Liver (tissue), 2 donors: ENCODE measurements around the gene IFNGR1.

ENCODE experiments used
- FOXA1 ChIP-seq: IDR thresholded peaks from 2 replicates; pipeline ENCODE4 v1.6.1; 2016; ENCODE audit warnings: antibody characterized with exemption
- TF ChIP-seq, protein P1 (sequence below): fragments of 150-350 bp; IDR thresholded peaks from 2 replicates; pipeline ENCODE4 v1.5.1; 2017; ENCODE audit warnings: improper control_type of control experiment, low read depth, low read length; ENCODE audit not compliant: missing input control
- TF ChIP-seq, protein P2 (sequence below): IDR thresholded peaks from 2 replicates; pipeline ENCODE4 v1.6.1; 2016; ENCODE audit warnings: antibody characterized with exemption, mild to moderate bottlenecking
- donor health status: healthy.

DNA sequence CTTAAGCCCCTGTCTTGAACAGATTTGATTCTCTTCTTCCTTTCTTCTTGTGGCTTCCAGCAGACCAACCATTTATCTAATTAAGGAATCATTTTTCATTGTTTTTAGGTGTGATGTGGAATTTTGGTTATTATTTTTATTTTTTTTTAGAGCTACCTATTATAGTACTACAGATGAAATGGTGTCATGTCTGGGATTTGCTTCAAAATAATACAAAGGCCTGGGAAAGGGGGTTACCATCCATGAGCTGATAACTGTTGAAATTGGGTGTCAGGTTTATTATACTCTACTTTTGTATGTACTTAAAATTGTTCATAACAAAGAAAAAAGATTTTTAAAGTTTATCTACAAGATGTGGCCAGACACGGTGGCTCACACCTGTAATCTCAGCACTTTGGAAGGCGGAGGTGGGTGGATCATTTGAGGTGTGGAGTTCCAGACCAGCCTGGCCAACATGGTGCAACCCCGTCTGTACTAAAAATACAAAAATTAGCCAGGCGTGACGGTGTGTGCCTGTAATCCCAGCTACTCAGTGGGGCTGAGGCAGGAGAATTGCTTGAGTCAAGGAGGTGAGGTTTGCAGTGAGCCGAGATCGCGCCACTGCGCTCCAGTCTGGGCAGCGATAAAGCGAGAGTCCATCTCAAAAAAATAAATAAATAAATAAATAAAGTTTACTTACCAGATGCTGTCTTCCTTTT, 46.3 kb downstream of the IFNGR1 start:
- TF ChIP-seq, protein P1, sequence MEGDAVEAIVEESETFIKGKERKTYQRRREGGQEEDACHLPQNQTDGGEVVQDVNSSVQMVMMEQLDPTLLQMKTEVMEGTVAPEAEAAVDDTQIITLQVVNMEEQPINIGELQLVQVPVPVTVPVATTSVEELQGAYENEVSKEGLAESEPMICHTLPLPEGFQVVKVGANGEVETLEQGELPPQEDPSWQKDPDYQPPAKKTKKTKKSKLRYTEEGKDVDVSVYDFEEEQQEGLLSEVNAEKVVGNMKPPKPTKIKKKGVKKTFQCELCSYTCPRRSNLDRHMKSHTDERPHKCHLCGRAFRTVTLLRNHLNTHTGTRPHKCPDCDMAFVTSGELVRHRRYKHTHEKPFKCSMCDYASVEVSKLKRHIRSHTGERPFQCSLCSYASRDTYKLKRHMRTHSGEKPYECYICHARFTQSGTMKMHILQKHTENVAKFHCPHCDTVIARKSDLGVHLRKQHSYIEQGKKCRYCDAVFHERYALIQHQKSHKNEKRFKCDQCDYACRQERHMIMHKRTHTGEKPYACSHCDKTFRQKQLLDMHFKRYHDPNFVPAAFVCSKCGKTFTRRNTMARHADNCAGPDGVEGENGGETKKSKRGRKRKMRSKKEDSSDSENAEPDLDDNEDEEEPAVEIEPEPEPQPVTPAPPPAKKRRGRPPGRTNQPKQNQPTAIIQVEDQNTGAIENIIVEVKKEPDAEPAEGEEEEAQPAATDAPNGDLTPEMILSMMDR = no peak
- TF ChIP-seq, protein P2, sequence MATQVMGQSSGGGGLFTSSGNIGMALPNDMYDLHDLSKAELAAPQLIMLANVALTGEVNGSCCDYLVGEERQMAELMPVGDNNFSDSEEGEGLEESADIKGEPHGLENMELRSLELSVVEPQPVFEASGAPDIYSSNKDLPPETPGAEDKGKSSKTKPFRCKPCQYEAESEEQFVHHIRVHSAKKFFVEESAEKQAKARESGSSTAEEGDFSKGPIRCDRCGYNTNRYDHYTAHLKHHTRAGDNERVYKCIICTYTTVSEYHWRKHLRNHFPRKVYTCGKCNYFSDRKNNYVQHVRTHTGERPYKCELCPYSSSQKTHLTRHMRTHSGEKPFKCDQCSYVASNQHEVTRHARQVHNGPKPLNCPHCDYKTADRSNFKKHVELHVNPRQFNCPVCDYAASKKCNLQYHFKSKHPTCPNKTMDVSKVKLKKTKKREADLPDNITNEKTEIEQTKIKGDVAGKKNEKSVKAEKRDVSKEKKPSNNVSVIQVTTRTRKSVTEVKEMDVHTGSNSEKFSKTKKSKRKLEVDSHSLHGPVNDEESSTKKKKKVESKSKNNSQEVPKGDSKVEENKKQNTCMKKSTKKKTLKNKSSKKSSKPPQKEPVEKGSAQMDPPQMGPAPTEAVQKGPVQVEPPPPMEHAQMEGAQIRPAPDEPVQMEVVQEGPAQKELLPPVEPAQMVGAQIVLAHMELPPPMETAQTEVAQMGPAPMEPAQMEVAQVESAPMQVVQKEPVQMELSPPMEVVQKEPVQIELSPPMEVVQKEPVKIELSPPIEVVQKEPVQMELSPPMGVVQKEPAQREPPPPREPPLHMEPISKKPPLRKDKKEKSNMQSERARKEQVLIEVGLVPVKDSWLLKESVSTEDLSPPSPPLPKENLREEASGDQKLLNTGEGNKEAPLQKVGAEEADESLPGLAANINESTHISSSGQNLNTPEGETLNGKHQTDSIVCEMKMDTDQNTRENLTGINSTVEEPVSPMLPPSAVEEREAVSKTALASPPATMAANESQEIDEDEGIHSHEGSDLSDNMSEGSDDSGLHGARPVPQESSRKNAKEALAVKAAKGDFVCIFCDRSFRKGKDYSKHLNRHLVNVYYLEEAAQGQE = no peak
- no peak for TF ChIP-seq FOXA1
